Measurements from ENCODE around the gene GASK1A.

The GASK1A gene

DNA sequence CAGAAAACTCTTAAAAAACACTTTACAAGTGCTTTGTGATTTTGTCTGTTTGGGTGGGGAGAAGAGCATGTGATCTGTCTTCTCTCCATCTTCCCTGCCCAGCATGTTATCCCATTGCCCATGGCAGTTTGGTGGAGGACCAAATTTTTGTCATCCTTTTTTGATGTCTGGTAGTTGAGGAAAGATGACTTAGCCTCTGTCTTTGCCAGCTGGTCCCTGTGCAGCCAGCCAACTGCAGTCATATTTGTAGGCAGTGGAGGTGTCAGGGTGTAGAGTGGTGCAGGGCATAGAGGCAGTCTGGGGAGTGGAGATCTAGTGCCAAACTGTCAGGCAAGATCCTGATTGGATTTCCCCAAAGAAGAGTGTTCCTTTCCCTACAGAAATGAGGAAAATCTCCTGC, 40.7 kb downstream of the GASK1A start:
- TF ChIP-seq, protein P1, sequence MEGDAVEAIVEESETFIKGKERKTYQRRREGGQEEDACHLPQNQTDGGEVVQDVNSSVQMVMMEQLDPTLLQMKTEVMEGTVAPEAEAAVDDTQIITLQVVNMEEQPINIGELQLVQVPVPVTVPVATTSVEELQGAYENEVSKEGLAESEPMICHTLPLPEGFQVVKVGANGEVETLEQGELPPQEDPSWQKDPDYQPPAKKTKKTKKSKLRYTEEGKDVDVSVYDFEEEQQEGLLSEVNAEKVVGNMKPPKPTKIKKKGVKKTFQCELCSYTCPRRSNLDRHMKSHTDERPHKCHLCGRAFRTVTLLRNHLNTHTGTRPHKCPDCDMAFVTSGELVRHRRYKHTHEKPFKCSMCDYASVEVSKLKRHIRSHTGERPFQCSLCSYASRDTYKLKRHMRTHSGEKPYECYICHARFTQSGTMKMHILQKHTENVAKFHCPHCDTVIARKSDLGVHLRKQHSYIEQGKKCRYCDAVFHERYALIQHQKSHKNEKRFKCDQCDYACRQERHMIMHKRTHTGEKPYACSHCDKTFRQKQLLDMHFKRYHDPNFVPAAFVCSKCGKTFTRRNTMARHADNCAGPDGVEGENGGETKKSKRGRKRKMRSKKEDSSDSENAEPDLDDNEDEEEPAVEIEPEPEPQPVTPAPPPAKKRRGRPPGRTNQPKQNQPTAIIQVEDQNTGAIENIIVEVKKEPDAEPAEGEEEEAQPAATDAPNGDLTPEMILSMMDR (conservative IDR thresholded peaks at IDR 0.05; ENCODE audit: low read length): no peak
- no peak overlapping the region for H3K4me3 ChIP-seq (ENCODE audit: low read length)
- no peak for DNase-seq (ENCODE audit: low read depth)

DNA sequence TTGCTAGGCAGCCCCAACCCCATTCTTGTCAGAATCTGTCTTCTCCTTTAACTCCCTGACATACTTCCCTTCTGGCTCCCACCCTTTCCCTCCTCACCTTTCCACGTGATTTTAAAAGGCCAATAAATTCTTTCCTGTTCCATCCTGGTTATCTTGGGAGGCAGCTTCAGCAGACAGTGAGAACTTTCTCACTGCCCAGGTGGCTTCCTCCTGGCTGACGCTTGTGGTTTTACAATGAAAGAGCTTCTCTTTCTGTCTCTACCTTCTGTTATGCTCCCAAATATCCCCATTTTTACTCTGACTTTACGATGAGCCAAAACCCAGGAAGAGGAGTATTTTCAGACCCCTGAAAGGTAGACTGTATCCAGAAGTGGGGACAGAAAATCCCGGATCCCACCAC, 42.1 kb downstream of the GASK1A start:
- DNase-seq (ENCODE audit: low read depth): no peak
- H3K4me3 ChIP-seq (ENCODE audit: low read length): no peak overlapping the region
- TF ChIP-seq, protein P1 (conservative IDR thresholded peaks at IDR 0.05; ENCODE audit: low read length): no peak

DNA sequence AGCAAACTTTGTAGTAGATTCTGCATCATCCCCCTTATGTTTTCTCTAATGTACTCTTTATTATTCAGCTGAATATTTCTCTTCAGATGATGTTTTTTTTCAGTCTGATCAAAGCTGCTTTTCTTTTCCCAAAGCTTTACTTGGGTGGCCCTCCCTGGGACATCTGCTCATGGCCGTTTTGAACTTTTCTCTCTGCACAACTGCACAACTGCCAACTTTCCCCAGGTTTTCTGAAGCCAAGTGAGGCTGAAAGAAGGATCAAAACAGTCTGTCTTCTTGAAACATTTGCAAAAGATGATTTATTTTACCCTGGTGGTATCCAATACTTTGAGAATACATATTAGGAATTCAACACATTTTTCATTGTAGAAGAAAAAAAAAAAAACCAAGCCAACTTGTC, 43.0 kb downstream of the GASK1A start:
- no peak overlapping the region for H3K4me3 ChIP-seq (ENCODE audit: low read length)
- DNase-seq (ENCODE audit: low read depth): no peak
- TF ChIP-seq, protein P1 (conservative IDR thresholded peaks at IDR 0.05; ENCODE audit: low read length): no peak

DNA sequence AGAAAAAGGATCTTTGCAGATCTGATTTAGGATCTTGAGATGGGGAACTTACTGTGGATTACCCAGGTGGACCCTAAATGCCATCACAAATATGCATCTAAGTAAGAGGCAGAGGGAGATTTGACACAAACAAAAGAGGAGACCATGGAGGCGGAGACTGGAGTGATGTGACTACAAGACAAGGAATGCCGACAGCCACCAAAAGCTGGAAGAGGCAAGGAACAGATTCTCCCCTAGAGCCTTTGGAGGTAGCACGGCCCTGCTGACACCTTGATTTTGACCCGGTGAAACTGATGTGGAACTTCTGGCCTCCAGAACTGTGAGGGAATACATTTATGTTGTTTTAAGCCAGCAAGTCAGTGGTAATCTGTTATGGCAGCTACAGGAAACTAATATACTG, 44.0 kb downstream of the GASK1A start:
- no peak overlapping the region for H3K4me3 ChIP-seq (ENCODE audit: low read length)
- DNase-seq (ENCODE audit: low read depth): no peak
- TF ChIP-seq, protein P1 (conservative IDR thresholded peaks at IDR 0.05; ENCODE audit: low read length): no peak

DNA sequence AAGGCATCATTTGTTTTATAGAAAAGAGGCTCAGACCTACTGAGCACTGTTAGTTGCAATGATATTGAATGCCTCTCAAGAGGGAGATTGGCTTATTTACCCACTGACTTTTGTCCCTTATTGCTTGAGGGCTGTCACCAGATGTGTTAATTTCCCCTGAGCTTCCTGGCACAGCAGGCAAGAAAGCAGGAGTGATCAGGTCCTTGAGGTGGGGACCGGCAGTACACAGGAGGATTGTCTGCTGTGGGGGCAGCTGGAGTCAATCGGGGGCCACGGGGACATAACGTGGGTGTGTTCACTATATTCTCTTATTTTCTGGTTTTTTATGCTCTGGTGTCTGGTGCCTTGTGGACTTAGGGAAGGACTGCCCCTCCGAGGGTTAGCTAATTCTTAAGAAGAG, 44.6 kb downstream of the GASK1A start:
- no peak for DNase-seq (ENCODE audit: low read depth)
- H3K4me3 ChIP-seq (ENCODE audit: low read length): no peak overlapping the region
- TF ChIP-seq, protein P1 (conservative IDR thresholded peaks at IDR 0.05; ENCODE audit: low read length): no peak

DNA sequence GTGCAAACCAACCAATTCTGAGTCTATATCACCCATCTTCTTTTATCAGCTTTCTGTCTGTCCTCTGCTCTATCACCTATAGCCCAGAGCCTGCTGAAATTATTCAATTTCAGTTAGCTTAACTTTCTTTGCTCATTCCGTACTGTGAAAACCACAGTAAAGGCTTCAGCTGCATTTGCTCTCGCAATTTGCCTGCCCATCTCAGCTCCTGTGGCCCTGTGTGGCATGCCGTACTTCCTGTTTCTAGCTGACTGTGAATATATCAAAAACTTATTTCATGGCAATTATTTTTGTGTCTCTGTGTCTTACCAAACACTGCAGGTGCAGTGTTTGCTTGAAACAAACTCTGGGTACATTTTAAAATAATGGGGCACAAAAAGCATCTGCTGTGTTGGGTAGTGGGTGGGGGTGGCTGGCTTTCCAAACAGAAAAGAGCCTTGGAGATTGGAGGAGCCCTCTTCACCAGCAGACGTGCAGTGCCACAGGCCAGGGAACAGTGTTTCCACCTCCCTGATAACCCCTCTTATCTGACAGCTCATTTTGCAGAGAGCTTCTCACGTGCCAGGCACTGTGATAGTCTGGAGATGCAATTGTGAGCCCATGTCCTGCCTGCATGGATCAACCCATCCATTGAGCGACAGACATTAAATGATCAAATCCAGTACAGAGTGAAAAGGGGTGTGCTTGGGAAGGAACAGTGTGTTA, 45.2 kb downstream of the GASK1A start:
- no peak for DNase-seq (ENCODE audit: low read depth)
- H3K4me3 ChIP-seq (ENCODE audit: low read length): no peak overlapping the region
- TF ChIP-seq, protein P1 (conservative IDR thresholded peaks at IDR 0.05; ENCODE audit: low read length): no peak

DNA sequence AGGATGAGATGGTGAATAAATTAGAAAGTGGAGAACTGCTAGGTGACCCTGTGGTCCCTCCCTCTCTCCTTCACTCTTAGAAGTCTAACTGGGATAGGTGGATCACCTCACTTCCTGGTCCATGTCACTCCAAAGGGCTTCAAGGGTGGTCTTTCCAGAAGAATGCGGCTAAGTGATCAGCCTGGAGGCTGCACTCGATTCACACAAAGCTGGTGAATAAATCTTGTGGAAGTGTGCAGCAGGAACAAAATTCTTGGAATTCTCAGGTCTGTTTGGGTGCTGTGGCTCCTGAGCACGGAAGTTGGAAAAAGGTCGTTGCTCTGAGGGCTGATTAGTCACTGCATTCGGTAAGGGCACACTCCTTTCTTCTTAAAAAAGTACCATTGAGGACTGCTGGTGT, 46.3 kb downstream of the GASK1A start:
- DNase-seq (ENCODE audit: low read depth): no peak
- TF ChIP-seq, protein P1 (conservative IDR thresholded peaks at IDR 0.05; ENCODE audit: low read length): no peak
- no peak overlapping the region for H3K4me3 ChIP-seq (ENCODE audit: low read length)
